ENCODE measurements around the gene ENO1. TPM values are rescaled to one million over a fixed set of nuclear protein-coding genes. Genes with fewer than 3 reads are reported as not detected.
"Not testable (repeated sequence)": the region's sequence is repeated elsewhere in the genome, so short reads cannot be mapped to it uniquely, and the experiment has no call there.

The ENO1 gene
- total RNA-seq = 100 to 1,000 TPM; 351 to 688 (median 453) TPM

GRCh38 chr1:8878448-8878697 lies at the start of gene ENO1:
TSS of gene ENO1 (minus strand) at chr1:8878686. CDS start at chr1:8874908, 3,778 bp downstream.
- WGBS, 2 donors = 0 to 1% methylated on average over 15 to 23 of the region's 24 CpGs
- peak within 1 kb of the TSS; percentile 95 for H3K4me3 ChIP-seq (ENCODE audit: low read depth, poor library complexity, severe bottlenecking)
- intact Hi-C loops (cut with DNase I; ENCODE audit: low total_unique reads) = no loop called here
- TF ChIP-seq CTCF (IDR thresholded peaks at IDR 0.05) (no peak), POLR2A (IDR thresholded peaks at IDR 0.05) (no peak)
- no peak for DNase-seq (ENCODE audit: low spot score in 2 of 2)

- no peak for DNase-seq (ENCODE audit: low spot score in 2 of 2)
- intact Hi-C loops (cut with DNase I; ENCODE audit: low total_unique reads) = no loop called here
- 96% methylated on average over 12 of the region's 12 CpGs for WGBS, 2 donors
- TF ChIP-seq CTCF (IDR thresholded peaks at IDR 0.05) = no peak
- no peak for TF ChIP-seq POLR2A (IDR thresholded peaks at IDR 0.05)
- no peak overlapping the region for H3K4me3 ChIP-seq (ENCODE audit: low read depth, poor library complexity, severe bottlenecking)
Measured at GRCh38 chr1:8926707-8927694, 48.5 kb upstream of the ENO1 start.

- TF ChIP-seq CTCF (IDR thresholded peaks at IDR 0.05) (no peak), POLR2A (IDR thresholded peaks at IDR 0.05) (no peak)
- DNase-seq (ENCODE audit: low spot score in 2 of 2) = no peak
- H3K4me3 ChIP-seq (ENCODE audit: low read depth, poor library complexity, severe bottlenecking) = no peak overlapping the region
- 93 to 96% methylated on average over 9 of the region's 9 CpGs for WGBS, 2 donors
- intact Hi-C loops (cut with DNase I; ENCODE audit: low total_unique reads) = no loop called here
Measured at GRCh38 chr1:8925960-8926359, 47.5 kb upstream of the ENO1 start.

- H3K4me3 ChIP-seq (ENCODE audit: low read depth, poor library complexity, severe bottlenecking) = no peak overlapping the region
- TF ChIP-seq CTCF (IDR thresholded peaks at IDR 0.05) (no peak), POLR2A (IDR thresholded peaks at IDR 0.05) (no peak)
- 46 to 59% methylated on average over 2 of the region's 2 CpGs for WGBS, 2 donors
- no peak for DNase-seq (ENCODE audit: low spot score in 2 of 2)
- intact Hi-C loops (cut with DNase I; ENCODE audit: low total_unique reads) = no loop called here
Measured at GRCh38 chr1:8925406-8925805, 46.9 kb upstream of the ENO1 start.

- intact Hi-C loops (cut with DNase I; ENCODE audit: low total_unique reads) = no loop called here
- TF ChIP-seq CTCF (IDR thresholded peaks at IDR 0.05) = no peak
- TF ChIP-seq POLR2A (IDR thresholded peaks at IDR 0.05) = no peak
- 91 to 97% methylated on average over 9 of the region's 9 CpGs for WGBS, 2 donors
- no peak for DNase-seq (ENCODE audit: low spot score in 2 of 2)
- no peak overlapping the region for H3K4me3 ChIP-seq (ENCODE audit: low read depth, poor library complexity, severe bottlenecking)
Measured at GRCh38 chr1:8922962-8923361, 44.5 kb upstream of the ENO1 start.

GRCh38 chr1:8917536-8917935 lies 39.0 kb upstream of the ENO1 start:
- intact Hi-C loops (cut with DNase I; ENCODE audit: low total_unique reads) = loop anchor here (5.0 to 10.0 kb wide), 2 partner anchors 70 to 187 kb away; no protein-coding TSS in a partner anchor
- 76 to 80% methylated on average over 10 of the region's 10 CpGs for WGBS, 2 donors
- DNase-seq (ENCODE audit: low spot score in 2 of 2); H3K4me3 ChIP-seq (ENCODE audit: low read depth, poor library complexity, severe bottlenecking): not testable (repeated sequence)
